Measurements from ENCODE around the gene RFLNA.

The RFLNA gene

DNA sequence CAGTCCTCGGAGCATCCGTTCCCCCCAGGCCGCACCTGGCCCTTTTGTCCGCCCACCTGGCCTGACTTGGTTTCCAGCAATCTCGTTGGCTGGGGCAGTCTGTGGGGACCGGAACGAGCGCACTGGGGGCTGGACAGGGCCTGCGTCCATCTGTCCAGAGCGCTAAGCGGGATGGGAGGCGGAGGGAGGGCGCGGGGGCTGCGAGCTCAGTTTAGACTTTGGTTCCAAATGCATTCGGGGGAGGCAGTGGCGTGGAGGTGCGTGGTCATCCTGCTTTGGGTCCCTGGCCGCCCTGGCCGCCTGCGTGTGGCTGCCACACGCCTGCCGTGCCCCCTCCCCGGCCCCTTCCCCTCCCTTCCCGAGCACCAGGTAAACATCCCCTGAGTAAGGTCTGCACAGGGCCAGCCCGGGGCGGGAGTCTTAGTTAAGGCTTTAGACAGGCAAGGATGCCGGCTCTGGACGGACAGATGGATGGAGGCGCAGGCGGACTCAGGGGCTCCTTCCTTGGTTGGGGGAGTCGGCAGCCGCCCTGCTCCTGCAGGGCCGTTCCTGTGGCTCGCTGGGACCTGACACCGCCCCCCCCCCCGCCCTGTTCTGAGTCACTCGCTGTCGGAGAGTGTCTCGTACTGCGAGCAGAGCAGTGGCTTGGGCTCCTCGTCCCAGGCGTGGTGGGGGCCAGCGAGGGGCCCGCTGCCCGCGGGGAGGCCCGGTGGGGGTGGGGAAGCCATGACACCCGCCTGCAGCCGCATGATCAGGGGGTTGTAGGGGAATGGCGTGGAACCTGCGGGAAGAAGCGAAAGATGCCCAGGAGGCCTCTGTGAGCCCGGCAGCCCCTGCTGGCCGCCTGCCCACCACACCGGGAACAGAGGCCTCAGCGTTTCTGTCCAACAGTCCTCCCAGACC is 30.2 kb downstream of the RFLNA start:
- Histone ChIP-seq H3K9ac (ENCODE audit: low read length) (no peak overlapping the region), H3K27ac (ENCODE audit: low read depth, low read length, poor library complexity, severe bottlenecking) (no peak overlapping the region), H3K36me3 (ENCODE audit: insufficient read depth, low read length) (peaks cover 18% of the 10 kb centered on the region), H3F3A (ENCODE audit: insufficient read depth, low read length) (no peaks in the 10 kb centered on the region), H4K20me1 (ENCODE audit: insufficient read depth, low read length) (no peaks in the 10 kb centered on the region), H3K27me3 (ENCODE audit: insufficient read depth, low read length) (no peaks in the 10 kb centered on the region), H2AFZ (ENCODE audit: low read length) (no peak overlapping the region), H3K79me2 (ENCODE audit: insufficient read depth, low read length) (no peaks in the 10 kb centered on the region), H3K4me1 (ENCODE audit: insufficient read depth, low read length, severe bottlenecking) (no peaks in the 10 kb centered on the region), H3K9me2 (ENCODE audit: low read depth, low read length) (no peaks in the 10 kb centered on the region), H3K4me3 (ENCODE audit: low read depth, low read length, poor library complexity, severe bottlenecking) (no peak overlapping the region), H3K4me2 (ENCODE audit: low read length) (no peak overlapping the region), H3K9me3 (ENCODE audit: low read length) (peaks cover 10% of the 10 kb centered on the region)
- TF ChIP-seq EZH2 (IDR thresholded peaks at IDR 0.05; ENCODE audit: borderline replicate concordance, low read length): no peak
- TF ChIP-seq, protein P1, sequence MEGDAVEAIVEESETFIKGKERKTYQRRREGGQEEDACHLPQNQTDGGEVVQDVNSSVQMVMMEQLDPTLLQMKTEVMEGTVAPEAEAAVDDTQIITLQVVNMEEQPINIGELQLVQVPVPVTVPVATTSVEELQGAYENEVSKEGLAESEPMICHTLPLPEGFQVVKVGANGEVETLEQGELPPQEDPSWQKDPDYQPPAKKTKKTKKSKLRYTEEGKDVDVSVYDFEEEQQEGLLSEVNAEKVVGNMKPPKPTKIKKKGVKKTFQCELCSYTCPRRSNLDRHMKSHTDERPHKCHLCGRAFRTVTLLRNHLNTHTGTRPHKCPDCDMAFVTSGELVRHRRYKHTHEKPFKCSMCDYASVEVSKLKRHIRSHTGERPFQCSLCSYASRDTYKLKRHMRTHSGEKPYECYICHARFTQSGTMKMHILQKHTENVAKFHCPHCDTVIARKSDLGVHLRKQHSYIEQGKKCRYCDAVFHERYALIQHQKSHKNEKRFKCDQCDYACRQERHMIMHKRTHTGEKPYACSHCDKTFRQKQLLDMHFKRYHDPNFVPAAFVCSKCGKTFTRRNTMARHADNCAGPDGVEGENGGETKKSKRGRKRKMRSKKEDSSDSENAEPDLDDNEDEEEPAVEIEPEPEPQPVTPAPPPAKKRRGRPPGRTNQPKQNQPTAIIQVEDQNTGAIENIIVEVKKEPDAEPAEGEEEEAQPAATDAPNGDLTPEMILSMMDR (IDR thresholded peaks at IDR 0.05; ENCODE audit: low read length): no peak

DNA sequence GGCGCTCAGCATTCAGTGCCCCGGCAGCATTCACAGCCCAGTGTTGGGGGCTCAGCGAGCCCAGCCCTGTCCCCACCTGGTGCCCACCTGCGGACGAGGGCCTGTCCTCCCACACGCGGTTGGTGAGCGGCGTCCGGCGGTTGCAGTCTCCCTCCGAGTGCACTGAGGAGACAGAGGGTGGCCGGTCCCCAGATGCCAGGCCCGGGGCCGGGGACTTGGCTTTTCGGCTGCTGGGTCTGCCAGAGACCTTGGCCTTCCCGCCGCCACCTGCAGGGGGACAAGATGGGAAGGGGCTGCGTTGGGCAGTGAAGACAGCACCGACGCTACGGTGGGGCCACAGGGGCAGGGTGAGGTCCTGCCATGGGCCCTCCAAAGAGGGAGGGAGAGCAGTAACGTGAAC is 31.2 kb downstream of the RFLNA start:
- H3F3A ChIP-seq (ENCODE audit: insufficient read depth, low read length): no peaks in the 10 kb centered on the region
- H4K20me1 ChIP-seq (ENCODE audit: insufficient read depth, low read length): no peaks in the 10 kb centered on the region
- H3K27me3 ChIP-seq (ENCODE audit: insufficient read depth, low read length): no peaks in the 10 kb centered on the region
- H3K79me2 ChIP-seq (ENCODE audit: insufficient read depth, low read length): no peaks in the 10 kb centered on the region
- peaks cover 18% of the 10 kb centered on the region for H3K36me3 ChIP-seq (ENCODE audit: insufficient read depth, low read length)
- no peak overlapping the region for H3K9ac ChIP-seq (ENCODE audit: low read length)
- no peak overlapping the region for H3K4me2 ChIP-seq (ENCODE audit: low read length)
- H3K4me3 ChIP-seq (ENCODE audit: low read depth, low read length, poor library complexity, severe bottlenecking): no peak overlapping the region
- H3K9me3 ChIP-seq (ENCODE audit: low read length): peaks cover 10% of the 10 kb centered on the region
- no peak overlapping the region for H2AFZ ChIP-seq (ENCODE audit: low read length)
- no peak for TF ChIP-seq EZH2 (IDR thresholded peaks at IDR 0.05; ENCODE audit: borderline replicate concordance, low read length)
- TF ChIP-seq, protein P1 (IDR thresholded peaks at IDR 0.05; ENCODE audit: low read length): no peak
- H3K9me2 ChIP-seq (ENCODE audit: low read depth, low read length): no peaks in the 10 kb centered on the region
- no peaks in the 10 kb centered on the region for H3K4me1 ChIP-seq (ENCODE audit: insufficient read depth, low read length, severe bottlenecking)
- H3K27ac ChIP-seq (ENCODE audit: low read depth, low read length, poor library complexity, severe bottlenecking): no peak overlapping the region

DNA sequence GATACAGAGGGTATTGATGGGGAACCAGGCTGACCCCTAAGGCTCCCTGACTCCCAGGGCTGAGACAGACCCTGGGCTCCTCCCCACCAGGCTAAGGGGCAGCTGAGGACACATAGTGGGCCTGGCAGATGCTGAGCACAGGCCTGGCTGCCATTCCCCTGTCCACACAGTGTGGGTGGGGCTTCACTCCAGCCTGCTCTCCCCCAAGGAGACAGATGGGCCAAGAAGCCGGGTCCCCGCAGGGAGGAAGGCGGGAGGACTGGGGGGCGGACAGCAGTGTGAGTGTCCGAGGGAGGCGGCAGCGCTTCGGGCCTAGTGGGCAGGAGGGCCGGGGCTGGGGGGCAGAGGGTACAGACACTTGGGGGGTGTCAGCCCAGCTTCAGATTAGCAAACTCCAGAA is 32.0 kb downstream of the RFLNA start:
- H3K4me2 ChIP-seq (ENCODE audit: low read length): no peak overlapping the region
- H3K27me3 ChIP-seq (ENCODE audit: insufficient read depth, low read length): no peaks in the 10 kb centered on the region
- no peaks in the 10 kb centered on the region for H4K20me1 ChIP-seq (ENCODE audit: insufficient read depth, low read length)
- H3F3A ChIP-seq (ENCODE audit: insufficient read depth, low read length): no peaks in the 10 kb centered on the region
- no peaks in the 10 kb centered on the region for H3K4me1 ChIP-seq (ENCODE audit: insufficient read depth, low read length, severe bottlenecking)
- H3K36me3 ChIP-seq (ENCODE audit: insufficient read depth, low read length): peaks cover 21% of the 10 kb centered on the region
- H3K9me2 ChIP-seq (ENCODE audit: low read depth, low read length): no peaks in the 10 kb centered on the region
- H3K79me2 ChIP-seq (ENCODE audit: insufficient read depth, low read length): no peaks in the 10 kb centered on the region
- peaks cover 10% of the 10 kb centered on the region for H3K9me3 ChIP-seq (ENCODE audit: low read length)
- H3K27ac ChIP-seq (ENCODE audit: low read depth, low read length, poor library complexity, severe bottlenecking): no peak overlapping the region
- no peak for TF ChIP-seq EZH2 (IDR thresholded peaks at IDR 0.05; ENCODE audit: borderline replicate concordance, low read length)
- TF ChIP-seq, protein P1 (IDR thresholded peaks at IDR 0.05; ENCODE audit: low read length): no peak
- H3K4me3 ChIP-seq (ENCODE audit: low read depth, low read length, poor library complexity, severe bottlenecking): no peak overlapping the region
- no peak overlapping the region for H2AFZ ChIP-seq (ENCODE audit: low read length)
- H3K9ac ChIP-seq (ENCODE audit: low read length): no peak overlapping the region
